ENCODE measurements around the gene CAMSAP1.

DNA sequence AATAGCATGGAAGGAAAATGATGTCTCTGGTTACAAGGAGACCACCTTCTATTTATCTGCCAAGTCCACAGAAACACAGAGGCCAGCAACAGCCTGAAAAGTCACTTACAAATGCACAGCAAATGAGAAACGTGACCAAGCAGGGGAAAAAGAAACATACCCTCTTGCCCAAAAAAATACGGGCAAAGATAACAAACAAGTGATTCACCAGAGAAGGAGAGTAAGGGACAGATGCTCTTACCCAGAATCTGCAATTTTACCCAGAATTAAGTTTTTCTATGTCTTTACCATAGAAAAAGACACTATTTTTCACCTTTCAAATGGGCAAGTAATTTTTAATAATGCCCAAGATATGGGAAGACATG is 28.1 kb downstream of the CAMSAP1 start:
- no peak for TF ChIP-seq YY2 (tag by site-specific recombination; IDR thresholded peaks at IDR 0.05)
- no peak for TF ChIP-seq ZNF239 (tag by site-specific recombination; IDR thresholded peaks at IDR 0.05)
- TF ChIP-seq, protein P1, sequence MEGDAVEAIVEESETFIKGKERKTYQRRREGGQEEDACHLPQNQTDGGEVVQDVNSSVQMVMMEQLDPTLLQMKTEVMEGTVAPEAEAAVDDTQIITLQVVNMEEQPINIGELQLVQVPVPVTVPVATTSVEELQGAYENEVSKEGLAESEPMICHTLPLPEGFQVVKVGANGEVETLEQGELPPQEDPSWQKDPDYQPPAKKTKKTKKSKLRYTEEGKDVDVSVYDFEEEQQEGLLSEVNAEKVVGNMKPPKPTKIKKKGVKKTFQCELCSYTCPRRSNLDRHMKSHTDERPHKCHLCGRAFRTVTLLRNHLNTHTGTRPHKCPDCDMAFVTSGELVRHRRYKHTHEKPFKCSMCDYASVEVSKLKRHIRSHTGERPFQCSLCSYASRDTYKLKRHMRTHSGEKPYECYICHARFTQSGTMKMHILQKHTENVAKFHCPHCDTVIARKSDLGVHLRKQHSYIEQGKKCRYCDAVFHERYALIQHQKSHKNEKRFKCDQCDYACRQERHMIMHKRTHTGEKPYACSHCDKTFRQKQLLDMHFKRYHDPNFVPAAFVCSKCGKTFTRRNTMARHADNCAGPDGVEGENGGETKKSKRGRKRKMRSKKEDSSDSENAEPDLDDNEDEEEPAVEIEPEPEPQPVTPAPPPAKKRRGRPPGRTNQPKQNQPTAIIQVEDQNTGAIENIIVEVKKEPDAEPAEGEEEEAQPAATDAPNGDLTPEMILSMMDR (tag by site-specific recombination; IDR thresholded peaks at IDR 0.05), result no peak
- TF ChIP-seq ZNF777 (tag by site-specific recombination; IDR thresholded peaks at IDR 0.05; ENCODE audit: borderline replicate concordance), result no peak
- TF ChIP-seq, protein P2, sequence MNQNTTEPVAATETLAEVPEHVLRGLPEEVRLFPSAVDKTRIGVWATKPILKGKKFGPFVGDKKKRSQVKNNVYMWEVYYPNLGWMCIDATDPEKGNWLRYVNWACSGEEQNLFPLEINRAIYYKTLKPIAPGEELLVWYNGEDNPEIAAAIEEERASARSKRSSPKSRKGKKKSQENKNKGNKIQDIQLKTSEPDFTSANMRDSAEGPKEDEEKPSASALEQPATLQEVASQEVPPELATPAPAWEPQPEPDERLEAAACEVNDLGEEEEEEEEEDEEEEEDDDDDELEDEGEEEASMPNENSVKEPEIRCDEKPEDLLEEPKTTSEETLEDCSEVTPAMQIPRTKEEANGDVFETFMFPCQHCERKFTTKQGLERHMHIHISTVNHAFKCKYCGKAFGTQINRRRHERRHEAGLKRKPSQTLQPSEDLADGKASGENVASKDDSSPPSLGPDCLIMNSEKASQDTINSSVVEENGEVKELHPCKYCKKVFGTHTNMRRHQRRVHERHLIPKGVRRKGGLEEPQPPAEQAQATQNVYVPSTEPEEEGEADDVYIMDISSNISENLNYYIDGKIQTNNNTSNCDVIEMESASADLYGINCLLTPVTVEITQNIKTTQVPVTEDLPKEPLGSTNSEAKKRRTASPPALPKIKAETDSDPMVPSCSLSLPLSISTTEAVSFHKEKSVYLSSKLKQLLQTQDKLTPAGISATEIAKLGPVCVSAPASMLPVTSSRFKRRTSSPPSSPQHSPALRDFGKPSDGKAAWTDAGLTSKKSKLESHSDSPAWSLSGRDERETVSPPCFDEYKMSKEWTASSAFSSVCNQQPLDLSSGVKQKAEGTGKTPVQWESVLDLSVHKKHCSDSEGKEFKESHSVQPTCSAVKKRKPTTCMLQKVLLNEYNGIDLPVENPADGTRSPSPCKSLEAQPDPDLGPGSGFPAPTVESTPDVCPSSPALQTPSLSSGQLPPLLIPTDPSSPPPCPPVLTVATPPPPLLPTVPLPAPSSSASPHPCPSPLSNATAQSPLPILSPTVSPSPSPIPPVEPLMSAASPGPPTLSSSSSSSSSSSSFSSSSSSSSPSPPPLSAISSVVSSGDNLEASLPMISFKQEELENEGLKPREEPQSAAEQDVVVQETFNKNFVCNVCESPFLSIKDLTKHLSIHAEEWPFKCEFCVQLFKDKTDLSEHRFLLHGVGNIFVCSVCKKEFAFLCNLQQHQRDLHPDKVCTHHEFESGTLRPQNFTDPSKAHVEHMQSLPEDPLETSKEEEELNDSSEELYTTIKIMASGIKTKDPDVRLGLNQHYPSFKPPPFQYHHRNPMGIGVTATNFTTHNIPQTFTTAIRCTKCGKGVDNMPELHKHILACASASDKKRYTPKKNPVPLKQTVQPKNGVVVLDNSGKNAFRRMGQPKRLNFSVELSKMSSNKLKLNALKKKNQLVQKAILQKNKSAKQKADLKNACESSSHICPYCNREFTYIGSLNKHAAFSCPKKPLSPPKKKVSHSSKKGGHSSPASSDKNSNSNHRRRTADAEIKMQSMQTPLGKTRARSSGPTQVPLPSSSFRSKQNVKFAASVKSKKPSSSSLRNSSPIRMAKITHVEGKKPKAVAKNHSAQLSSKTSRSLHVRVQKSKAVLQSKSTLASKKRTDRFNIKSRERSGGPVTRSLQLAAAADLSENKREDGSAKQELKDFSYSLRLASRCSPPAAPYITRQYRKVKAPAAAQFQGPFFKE (tag by site-specific recombination; IDR thresholded peaks at IDR 0.05; ENCODE audit: borderline replicate concordance), result no peak
- TF ChIP-seq, protein P3, sequence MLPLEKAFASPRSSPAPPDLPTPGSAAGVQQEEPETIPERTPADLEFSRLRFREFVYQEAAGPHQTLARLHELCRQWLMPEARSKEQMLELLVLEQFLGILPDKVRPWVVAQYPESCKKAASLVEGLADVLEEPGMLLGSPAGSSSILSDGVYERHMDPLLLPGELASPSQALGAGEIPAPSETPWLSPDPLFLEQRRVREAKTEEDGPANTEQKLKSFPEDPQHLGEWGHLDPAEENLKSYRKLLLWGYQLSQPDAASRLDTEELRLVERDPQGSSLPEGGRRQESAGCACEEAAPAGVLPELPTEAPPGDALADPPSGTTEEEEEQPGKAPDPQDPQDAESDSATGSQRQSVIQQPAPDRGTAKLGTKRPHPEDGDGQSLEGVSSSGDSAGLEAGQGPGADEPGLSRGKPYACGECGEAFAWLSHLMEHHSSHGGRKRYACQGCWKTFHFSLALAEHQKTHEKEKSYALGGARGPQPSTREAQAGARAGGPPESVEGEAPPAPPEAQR (tag by site-specific recombination; IDR thresholded peaks at IDR 0.05), result no peak
- TF ChIP-seq MYNN (tag by site-specific recombination; IDR thresholded peaks at IDR 0.05; ENCODE audit: borderline replicate concordance), result no peak
- TF ChIP-seq ZNF138 (tag by site-specific recombination; IDR thresholded peaks at IDR 0.05; ENCODE audit: borderline replicate concordance), result no peak
- TF ChIP-seq, protein P4, sequence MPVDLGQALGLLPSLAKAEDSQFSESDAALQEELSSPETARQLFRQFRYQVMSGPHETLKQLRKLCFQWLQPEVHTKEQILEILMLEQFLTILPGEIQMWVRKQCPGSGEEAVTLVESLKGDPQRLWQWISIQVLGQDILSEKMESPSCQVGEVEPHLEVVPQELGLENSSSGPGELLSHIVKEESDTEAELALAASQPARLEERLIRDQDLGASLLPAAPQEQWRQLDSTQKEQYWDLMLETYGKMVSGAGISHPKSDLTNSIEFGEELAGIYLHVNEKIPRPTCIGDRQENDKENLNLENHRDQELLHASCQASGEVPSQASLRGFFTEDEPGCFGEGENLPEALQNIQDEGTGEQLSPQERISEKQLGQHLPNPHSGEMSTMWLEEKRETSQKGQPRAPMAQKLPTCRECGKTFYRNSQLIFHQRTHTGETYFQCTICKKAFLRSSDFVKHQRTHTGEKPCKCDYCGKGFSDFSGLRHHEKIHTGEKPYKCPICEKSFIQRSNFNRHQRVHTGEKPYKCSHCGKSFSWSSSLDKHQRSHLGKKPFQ (tag by site-specific recombination; IDR thresholded peaks at IDR 0.05), result no peak
- TF ChIP-seq PRDM1 (tag by site-specific recombination; IDR thresholded peaks at IDR 0.05), result no peak
- no peak for TF ChIP-seq ZNF610 (tag by site-specific recombination; IDR thresholded peaks at IDR 0.05; ENCODE audit: borderline replicate concordance)
